ENCODE data around the gene NRG3.

DNA sequence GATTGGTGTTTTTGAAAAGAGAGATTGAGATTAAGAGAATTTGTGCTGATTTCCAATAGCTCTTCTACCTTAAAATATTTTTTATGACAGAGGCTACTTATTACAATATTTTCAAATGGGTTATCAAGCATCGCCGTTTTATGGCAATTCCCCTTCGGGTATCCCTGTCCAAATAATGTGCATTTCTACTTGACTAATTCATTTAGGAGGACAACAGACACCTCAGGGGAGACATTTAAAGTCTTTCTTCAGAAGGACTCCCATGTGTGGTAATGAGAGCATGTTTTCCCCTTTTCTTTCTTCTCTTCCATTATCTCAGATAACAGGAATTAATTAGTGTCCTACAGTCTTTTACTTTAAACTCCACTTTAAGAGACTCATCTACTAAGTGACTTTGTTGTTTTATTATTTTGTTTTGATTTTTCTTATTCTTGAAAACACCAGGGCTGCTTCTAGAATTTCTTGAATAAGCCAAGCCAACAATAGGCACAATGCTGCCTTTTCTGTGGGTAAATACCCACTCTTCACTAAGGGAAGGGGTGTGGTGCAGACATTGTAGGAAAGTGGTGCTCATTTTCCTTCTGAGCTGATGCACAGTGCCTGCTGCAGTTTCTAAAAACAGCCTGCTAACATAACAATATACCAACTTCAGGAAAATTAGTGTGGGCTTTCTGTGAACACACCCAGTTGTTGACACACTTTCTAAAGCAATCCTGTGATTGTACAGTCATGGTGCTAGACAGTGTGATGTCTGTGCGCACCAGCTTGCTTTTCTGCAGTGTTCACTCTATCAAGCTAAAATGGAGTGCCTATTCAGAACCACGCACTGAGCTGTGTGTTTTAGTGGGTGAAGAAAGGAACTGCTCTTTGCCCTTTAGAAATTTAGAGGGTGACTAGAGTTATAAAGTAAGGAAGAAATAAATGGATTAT is 597.7 kb downstream of the NRG3 start:
- TF ChIP-seq, protein P1, sequence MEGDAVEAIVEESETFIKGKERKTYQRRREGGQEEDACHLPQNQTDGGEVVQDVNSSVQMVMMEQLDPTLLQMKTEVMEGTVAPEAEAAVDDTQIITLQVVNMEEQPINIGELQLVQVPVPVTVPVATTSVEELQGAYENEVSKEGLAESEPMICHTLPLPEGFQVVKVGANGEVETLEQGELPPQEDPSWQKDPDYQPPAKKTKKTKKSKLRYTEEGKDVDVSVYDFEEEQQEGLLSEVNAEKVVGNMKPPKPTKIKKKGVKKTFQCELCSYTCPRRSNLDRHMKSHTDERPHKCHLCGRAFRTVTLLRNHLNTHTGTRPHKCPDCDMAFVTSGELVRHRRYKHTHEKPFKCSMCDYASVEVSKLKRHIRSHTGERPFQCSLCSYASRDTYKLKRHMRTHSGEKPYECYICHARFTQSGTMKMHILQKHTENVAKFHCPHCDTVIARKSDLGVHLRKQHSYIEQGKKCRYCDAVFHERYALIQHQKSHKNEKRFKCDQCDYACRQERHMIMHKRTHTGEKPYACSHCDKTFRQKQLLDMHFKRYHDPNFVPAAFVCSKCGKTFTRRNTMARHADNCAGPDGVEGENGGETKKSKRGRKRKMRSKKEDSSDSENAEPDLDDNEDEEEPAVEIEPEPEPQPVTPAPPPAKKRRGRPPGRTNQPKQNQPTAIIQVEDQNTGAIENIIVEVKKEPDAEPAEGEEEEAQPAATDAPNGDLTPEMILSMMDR (conservative IDR thresholded peaks at IDR 0.05; ENCODE audit: low read length), result no peak
- no peak for TF ChIP-seq EZH2phosphoT487 (IDR thresholded peaks at IDR 0.05; ENCODE audit: borderline replicate concordance, low read depth, low read length)
